K562 (cell line): ENCODE data around the gene CACNA1C. TPM values are rescaled to one million over a fixed set of nuclear protein-coding genes. Genes with fewer than 3 reads are reported as not detected.

Source experiments
- MIER1 ChIP-seq: fragments of 450-650 bp; IDR thresholded peaks from 2 replicates; pipeline ENCODE4 v1.6.1; 2016; ENCODE audit warnings: antibody characterized with exemption, mild to moderate bottlenecking, low read depth
- TARDBP ChIP-seq: fragments of 450-650 bp; IDR thresholded peaks from 2 replicates; pipeline ENCODE4 v1.6.1; 2016
- TEAD4 ChIP-seq, 2 experiments: sonication (generic) in 1 of 2; formaldehyde crosslinking in 1 of 2; IDR thresholded peaks; 2 replicates each; pipeline versions ENCODE4 v1.6.1 to v1.8.0; 2012 to 2022; ENCODE audit warnings: borderline replicate concordance in 1 of 2, inconsistent platforms in 1 of 2, low read length in 1 of 2, mild to moderate bottlenecking in 1 of 2, missing genetic modification reagents in 1 of 2
- ZFPM2 ChIP-seq: fragments of 250-450 bp; sonication (Bioruptor Pico); IDR thresholded peaks from 2 replicates; pipeline ENCODE4 v1.5.1; 2022; ENCODE audit warnings: mild to moderate bottlenecking
- polyA plus RNA-seq, 8 experiments: library from polyadenylated mRNA; depleted of rRNA in 4 of 8; stranded (reverse) in 5 of 8; unstranded in 3 of 8; fragments of >200 nt; fragmentation: Nextera tagmentation in 2 of 8; fragmentation: Illumina TruSeq in 1 of 8; extraction: Ambion mirVana in 2 of 8; extraction: Trizol in 1 of 8; gene quantifications; 2 replicates each; pipeline versions ENCODE4 v1.2.1 to v1.2.3, GENCODE V29; 2011 to 2014; ENCODE audit warnings: inconsistent platforms in 1 of 8, missing spikeins in 1 of 8
- total RNA-seq, 7 experiments: library from RNA; depleted of rRNA in 6 of 7; stranded (reverse); fragments of >200 nt in 6 of 7; fragmentation: Illumina TruSeq in 2 of 7; extraction: Trizol in 2 of 7; gene quantifications; 2 replicates each; pipeline versions ENCODE4 v1.2.1 to v1.2.3, GENCODE V29; 2011 to 2021; ENCODE audit warnings: low replicate concordance in 1 of 7
- TF ChIP-seq, protein P1 (sequence below): fragments of 250-450 bp; sonication (Bioruptor Pico); IDR thresholded peaks from 2 replicates; pipeline ENCODE4 v1.4.0; 2020; ENCODE audit warnings: mild to moderate bottlenecking, moderate library complexity
- TF ChIP-seq, protein P2 (sequence below): fragments of 250-450 bp; sonication (Bioruptor Pico); IDR thresholded peaks from 2 replicates; pipeline ENCODE4 v1.5.0; 2020; ENCODE audit warnings: mild to moderate bottlenecking, borderline replicate concordance

The CACNA1C gene
- total and polyA plus RNA-seq, 9 of the 15 experiments (the other 6 are each of a cell fraction or from before 2014, with no cell fraction given), result not detected

DNA sequence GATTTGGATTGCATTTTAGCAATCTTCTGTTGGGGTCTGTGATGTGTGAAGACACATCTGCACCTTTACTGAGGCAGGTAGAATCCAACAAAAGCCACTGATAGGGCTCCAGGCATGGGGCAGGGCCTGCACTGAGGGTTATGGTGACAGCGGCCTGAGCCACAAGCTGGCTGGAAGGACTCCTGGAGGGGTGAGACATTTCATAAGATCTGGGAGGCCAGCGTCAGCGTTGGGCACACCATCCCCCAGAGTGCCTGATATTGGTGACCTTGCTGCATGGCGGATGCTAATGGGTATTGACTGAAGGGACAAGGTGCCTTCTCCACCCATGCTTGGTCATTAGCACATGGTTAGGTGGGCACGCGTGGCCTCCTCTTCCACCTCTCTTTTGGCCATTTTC, 187.6 kb downstream of the CACNA1C start (continued):
- TF ChIP-seq, protein P1, sequence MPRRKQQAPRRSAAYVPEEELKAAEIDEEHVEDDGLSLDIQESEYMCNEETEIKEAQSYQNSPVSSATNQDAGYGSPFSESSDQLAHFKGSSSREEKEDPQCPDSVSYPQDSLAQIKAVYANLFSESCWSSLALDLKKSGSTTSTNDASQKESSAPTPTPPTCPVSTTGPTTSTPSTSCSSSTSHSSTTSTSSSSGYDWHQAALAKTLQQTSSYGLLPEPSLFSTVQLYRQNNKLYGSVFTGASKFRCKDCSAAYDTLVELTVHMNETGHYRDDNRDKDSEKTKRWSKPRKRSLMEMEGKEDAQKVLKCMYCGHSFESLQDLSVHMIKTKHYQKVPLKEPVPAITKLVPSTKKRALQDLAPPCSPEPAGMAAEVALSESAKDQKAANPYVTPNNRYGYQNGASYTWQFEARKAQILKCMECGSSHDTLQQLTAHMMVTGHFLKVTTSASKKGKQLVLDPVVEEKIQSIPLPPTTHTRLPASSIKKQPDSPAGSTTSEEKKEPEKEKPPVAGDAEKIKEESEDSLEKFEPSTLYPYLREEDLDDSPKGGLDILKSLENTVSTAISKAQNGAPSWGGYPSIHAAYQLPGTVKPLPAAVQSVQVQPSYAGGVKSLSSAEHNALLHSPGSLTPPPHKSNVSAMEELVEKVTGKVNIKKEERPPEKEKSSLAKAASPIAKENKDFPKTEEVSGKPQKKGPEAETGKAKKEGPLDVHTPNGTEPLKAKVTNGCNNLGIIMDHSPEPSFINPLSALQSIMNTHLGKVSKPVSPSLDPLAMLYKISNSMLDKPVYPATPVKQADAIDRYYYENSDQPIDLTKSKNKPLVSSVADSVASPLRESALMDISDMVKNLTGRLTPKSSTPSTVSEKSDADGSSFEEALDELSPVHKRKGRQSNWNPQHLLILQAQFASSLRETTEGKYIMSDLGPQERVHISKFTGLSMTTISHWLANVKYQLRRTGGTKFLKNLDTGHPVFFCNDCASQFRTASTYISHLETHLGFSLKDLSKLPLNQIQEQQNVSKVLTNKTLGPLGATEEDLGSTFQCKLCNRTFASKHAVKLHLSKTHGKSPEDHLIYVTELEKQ (CRISPR knock-in tag), result no peak
- TF ChIP-seq, protein P2, sequence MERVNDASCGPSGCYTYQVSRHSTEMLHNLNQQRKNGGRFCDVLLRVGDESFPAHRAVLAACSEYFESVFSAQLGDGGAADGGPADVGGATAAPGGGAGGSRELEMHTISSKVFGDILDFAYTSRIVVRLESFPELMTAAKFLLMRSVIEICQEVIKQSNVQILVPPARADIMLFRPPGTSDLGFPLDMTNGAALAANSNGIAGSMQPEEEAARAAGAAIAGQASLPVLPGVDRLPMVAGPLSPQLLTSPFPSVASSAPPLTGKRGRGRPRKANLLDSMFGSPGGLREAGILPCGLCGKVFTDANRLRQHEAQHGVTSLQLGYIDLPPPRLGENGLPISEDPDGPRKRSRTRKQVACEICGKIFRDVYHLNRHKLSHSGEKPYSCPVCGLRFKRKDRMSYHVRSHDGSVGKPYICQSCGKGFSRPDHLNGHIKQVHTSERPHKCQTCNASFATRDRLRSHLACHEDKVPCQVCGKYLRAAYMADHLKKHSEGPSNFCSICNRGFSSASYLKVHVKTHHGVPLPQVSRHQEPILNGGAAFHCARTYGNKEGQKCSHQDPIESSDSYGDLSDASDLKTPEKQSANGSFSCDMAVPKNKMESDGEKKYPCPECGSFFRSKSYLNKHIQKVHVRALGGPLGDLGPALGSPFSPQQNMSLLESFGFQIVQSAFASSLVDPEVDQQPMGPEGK (CRISPR knock-in tag), result no peak
- TF ChIP-seq MIER1, result no peak
- TF ChIP-seq TEAD4 (IDR thresholded peaks at IDR 0.05; ENCODE audit: low read length), result no peak
- TF ChIP-seq TEAD4 (CRISPR knock-in tag; IDR thresholded peaks at IDR 0.05; ENCODE audit: borderline replicate concordance), result no peak
- TF ChIP-seq ZFPM2, result no peak
- no peak for TF ChIP-seq TARDBP
